Measurements from ENCODE around the gene ZNF516.

The ZNF516 gene

GRCh38 chr18:76506974-76507764, 12.1 kb upstream of the ZNF516 start:
- Histone ChIP-seq H3K4me3 (ENCODE audit: low read depth in 1 of 2, low read length in 2 of 2) (no peak overlapping the region), H3K9ac (ENCODE audit: low read depth, low read length) (no peak overlapping the region), H3K4me2 (ENCODE audit: insufficient read depth, low read length) (no peak overlapping the region), H4K20me1 (ENCODE audit: insufficient read depth, low read length) (no peaks in the 10 kb centered on the region), H3K4me1 (ENCODE audit: insufficient read depth, low read length) (no peaks in the 10 kb centered on the region), H3K27ac (ENCODE audit: low read length) (no peak overlapping the region), H3K9me3 (ENCODE audit: insufficient read depth, low read length, severe bottlenecking) (no peaks in the 10 kb centered on the region), H3K36me3 (ENCODE audit: insufficient read depth, low read length) (no peaks in the 10 kb centered on the region), H3K79me2 (ENCODE audit: insufficient read depth, low read length) (no peaks in the 10 kb centered on the region), H2AFZ (ENCODE audit: low read depth, low read length) (no peak overlapping the region), H3K27me3 (ENCODE audit: insufficient read depth, low read length, poor library complexity) (peaks cover 7% of the 10 kb centered on the region)
- ATAC-seq (ENCODE audit: insufficient read depth, low read depth) (no peak), DNase-seq (no peak)
- no peak for TF ChIP-seq CTCF (IDR thresholded peaks at IDR 0.05; ENCODE audit: borderline replicate concordance, extremely low read depth, low read length, poor library complexity, severe bottlenecking)
- TF ChIP-seq EZH2 (IDR thresholded peaks at IDR 0.05; ENCODE audit: borderline replicate concordance, low read depth, low read length, severe bottlenecking), result no peak

- Histone ChIP-seq H3K27me3 (ENCODE audit: insufficient read depth, low read length, poor library complexity) (peaks cover 7% of the 10 kb centered on the region), H2AFZ (ENCODE audit: low read depth, low read length) (no peak overlapping the region), H3K4me2 (ENCODE audit: insufficient read depth, low read length) (no peak overlapping the region), H3K36me3 (ENCODE audit: insufficient read depth, low read length) (no peaks in the 10 kb centered on the region), H3K4me1 (ENCODE audit: insufficient read depth, low read length) (no peaks in the 10 kb centered on the region), H3K9me3 (ENCODE audit: insufficient read depth, low read length, severe bottlenecking) (no peaks in the 10 kb centered on the region), H4K20me1 (ENCODE audit: insufficient read depth, low read length) (no peaks in the 10 kb centered on the region), H3K9ac (ENCODE audit: low read depth, low read length) (no peak overlapping the region), H3K27ac (ENCODE audit: low read length) (no peak overlapping the region), H3K4me3 (ENCODE audit: low read depth in 1 of 2, low read length in 2 of 2) (no peak overlapping the region), H3K79me2 (ENCODE audit: insufficient read depth, low read length) (no peaks in the 10 kb centered on the region)
- TF ChIP-seq CTCF (IDR thresholded peaks at IDR 0.05; ENCODE audit: borderline replicate concordance, extremely low read depth, low read length, poor library complexity, severe bottlenecking) (no peak), EZH2 (IDR thresholded peaks at IDR 0.05; ENCODE audit: borderline replicate concordance, low read depth, low read length, severe bottlenecking) (no peak)
- ATAC-seq (ENCODE audit: insufficient read depth, low read depth) (no peak), DNase-seq (no peak)
These were observed 11.4 kb upstream of the ZNF516 start for GRCh38 chr18:76506395-76506794.

- ATAC-seq (ENCODE audit: insufficient read depth, low read depth), result no peak
- no peak for TF ChIP-seq EZH2 (IDR thresholded peaks at IDR 0.05; ENCODE audit: borderline replicate concordance, low read depth, low read length, severe bottlenecking)
- TF ChIP-seq CTCF (IDR thresholded peaks at IDR 0.05; ENCODE audit: borderline replicate concordance, extremely low read depth, low read length, poor library complexity, severe bottlenecking), result no peak
- H4K20me1 ChIP-seq (ENCODE audit: insufficient read depth, low read length), result no peaks in the 10 kb centered on the region
- H3K9me3 ChIP-seq (ENCODE audit: insufficient read depth, low read length, severe bottlenecking), result no peaks in the 10 kb centered on the region
- no peak overlapping the region for H3K4me2 ChIP-seq (ENCODE audit: insufficient read depth, low read length)
- H3K27me3 ChIP-seq (ENCODE audit: insufficient read depth, low read length, poor library complexity), result peaks cover 7% of the 10 kb centered on the region
- no peak overlapping the region for H2AFZ ChIP-seq (ENCODE audit: low read depth, low read length)
- H3K36me3 ChIP-seq (ENCODE audit: insufficient read depth, low read length), result no peaks in the 10 kb centered on the region
- DNase-seq, result no peak
- no peak overlapping the region for H3K27ac ChIP-seq (ENCODE audit: low read length)
- no peaks in the 10 kb centered on the region for H3K4me1 ChIP-seq (ENCODE audit: insufficient read depth, low read length)
- no peak overlapping the region for H3K4me3 ChIP-seq (ENCODE audit: low read depth in 1 of 2, low read length in 2 of 2)
- no peaks in the 10 kb centered on the region for H3K79me2 ChIP-seq (ENCODE audit: insufficient read depth, low read length)
- H3K9ac ChIP-seq (ENCODE audit: low read depth, low read length), result no peak overlapping the region
These were observed 10.6 kb upstream of the ZNF516 start for GRCh38 chr18:76505614-76506013.
